BE2C (cell line): ENCODE results near the gene AUTS2.
A peak's percentile ranks its signal among the peaks of the same experiment; 100 is the strongest.

Experiments used
- DNase-seq: peaks from one replicate; pipeline ENCODE4 v3.0.0-alpha.2; 2020
- H3K27me3 ChIP-seq: fragments of 250-450 bp; sonication (Bioruptor Pico); 2 replicates; pipeline ENCODE4 v1.5.1; 2020; ENCODE audit warnings: mild to moderate bottlenecking
- H3K36me3 ChIP-seq: fragments of 250-450 bp; sonication (Bioruptor Pico); 2 replicates; pipeline ENCODE4 v1.5.1; 2020; ENCODE audit warnings: mild to moderate bottlenecking
- H3K4me1 ChIP-seq: fragments of 250-450 bp; sonication (Bioruptor Pico); 2 replicates; pipeline ENCODE4 v1.5.1; 2020
- H3K4me3 ChIP-seq: 2 replicates; pipeline ENCODE4 v1.5.1; 2011; ENCODE audit warnings: low read depth, low read length
- H3K9me3 ChIP-seq: fragments of 250-450 bp; sonication (Bioruptor Pico); 2 replicates; pipeline ENCODE4 v1.5.1; 2020
- TF ChIP-seq, protein P1 (sequence below): IDR thresholded peaks from 2 replicates; pipeline ENCODE4 v1.5.1; 2012; ENCODE audit warnings: mild to moderate bottlenecking, low read depth, low read length

Gene AUTS2

DNA sequence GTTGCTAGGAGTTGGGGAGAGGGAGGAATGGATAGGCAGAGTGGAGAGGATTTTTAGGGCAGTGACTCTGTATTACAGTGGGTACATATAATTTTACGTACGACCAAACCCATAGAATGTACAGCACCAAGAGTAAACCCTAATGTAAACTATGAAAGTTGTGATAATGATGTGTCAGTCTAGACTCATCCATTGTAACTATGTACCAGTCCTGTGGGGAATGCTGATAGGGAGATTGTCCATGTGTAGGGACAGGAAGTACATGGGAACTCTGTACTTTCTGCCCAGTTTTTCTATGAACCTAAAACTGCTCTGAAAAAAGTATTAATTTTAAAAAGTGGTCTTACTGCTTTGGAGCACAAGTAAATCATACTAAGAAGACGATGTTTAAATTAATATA is 441.8 kb downstream of the AUTS2 start:
- H3K4me1 ChIP-seq: peaks cover 32% of the 10 kb centered on the region
- H3K9me3 ChIP-seq: no peaks in the 10 kb centered on the region
- no peak for DNase-seq
- no peaks in the 10 kb centered on the region for H3K36me3 ChIP-seq
- no peak overlapping the region for H3K4me3 ChIP-seq
- TF ChIP-seq, protein P1, sequence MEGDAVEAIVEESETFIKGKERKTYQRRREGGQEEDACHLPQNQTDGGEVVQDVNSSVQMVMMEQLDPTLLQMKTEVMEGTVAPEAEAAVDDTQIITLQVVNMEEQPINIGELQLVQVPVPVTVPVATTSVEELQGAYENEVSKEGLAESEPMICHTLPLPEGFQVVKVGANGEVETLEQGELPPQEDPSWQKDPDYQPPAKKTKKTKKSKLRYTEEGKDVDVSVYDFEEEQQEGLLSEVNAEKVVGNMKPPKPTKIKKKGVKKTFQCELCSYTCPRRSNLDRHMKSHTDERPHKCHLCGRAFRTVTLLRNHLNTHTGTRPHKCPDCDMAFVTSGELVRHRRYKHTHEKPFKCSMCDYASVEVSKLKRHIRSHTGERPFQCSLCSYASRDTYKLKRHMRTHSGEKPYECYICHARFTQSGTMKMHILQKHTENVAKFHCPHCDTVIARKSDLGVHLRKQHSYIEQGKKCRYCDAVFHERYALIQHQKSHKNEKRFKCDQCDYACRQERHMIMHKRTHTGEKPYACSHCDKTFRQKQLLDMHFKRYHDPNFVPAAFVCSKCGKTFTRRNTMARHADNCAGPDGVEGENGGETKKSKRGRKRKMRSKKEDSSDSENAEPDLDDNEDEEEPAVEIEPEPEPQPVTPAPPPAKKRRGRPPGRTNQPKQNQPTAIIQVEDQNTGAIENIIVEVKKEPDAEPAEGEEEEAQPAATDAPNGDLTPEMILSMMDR: no peak
- no peaks in the 10 kb centered on the region for H3K27me3 ChIP-seq

DNA sequence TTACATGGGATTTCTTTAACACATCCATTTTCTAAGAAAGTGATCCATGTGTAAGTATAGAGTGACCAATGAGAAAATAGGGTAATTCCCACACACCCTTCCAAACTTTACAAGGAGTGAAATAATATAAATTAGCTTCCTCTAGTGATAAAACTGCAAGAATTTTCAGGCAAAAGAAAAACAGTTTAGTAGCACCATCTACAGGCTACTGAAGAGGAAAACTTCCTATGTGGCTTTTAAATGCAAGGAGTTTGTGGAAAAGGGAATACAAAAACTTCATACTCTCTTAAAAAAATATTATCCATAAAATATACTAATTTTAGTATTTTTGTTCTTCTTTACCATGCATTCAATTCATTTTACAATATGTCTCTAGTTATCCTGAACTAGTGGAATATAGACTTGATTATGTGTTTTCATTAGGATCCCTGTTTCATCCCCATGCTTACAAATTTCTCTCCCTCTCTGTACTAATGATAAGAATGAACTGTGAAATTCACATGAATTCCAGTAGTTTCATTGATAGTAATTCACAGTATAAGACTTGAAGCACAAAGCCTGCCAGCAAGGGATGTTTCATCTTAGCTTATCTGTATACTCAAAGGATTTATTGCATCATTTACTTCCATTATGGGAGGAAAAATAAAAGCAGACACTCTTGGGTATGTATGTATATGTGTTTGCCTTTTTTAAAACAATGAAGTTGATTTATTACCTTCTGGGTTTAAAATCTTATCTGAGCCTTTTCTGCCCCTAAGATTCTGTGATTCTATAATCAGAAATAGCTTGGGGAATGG is 442.9 kb downstream of the AUTS2 start:
- H3K36me3 ChIP-seq: no peaks in the 10 kb centered on the region
- peaks cover 32% of the 10 kb centered on the region for H3K4me1 ChIP-seq
- H3K27me3 ChIP-seq: no peaks in the 10 kb centered on the region
- TF ChIP-seq, protein P1: peak; percentile 58
- no peaks in the 10 kb centered on the region for H3K9me3 ChIP-seq
- no peak overlapping the region for H3K4me3 ChIP-seq
- no peak for DNase-seq

GRCh38 chr7:70042533-70042932 is 444.3 kb downstream of the AUTS2 start:
- Histone ChIP-seq H3K4me1 (peaks cover 32% of the 10 kb centered on the region), H3K9me3 (no peaks in the 10 kb centered on the region), H3K4me3 (no peak overlapping the region), H3K36me3 (no peaks in the 10 kb centered on the region), H3K27me3 (no peaks in the 10 kb centered on the region)
- no peak for DNase-seq
- TF ChIP-seq, protein P1: peak; percentile 55

GRCh38 chr7:70043015-70043538 is 444.8 kb downstream of the AUTS2 start:
- H3K36me3 ChIP-seq: no peaks in the 10 kb centered on the region
- H3K4me3 ChIP-seq: no peak overlapping the region
- no peak for DNase-seq
- TF ChIP-seq, protein P1: no peak
- no peaks in the 10 kb centered on the region for H3K27me3 ChIP-seq
- H3K9me3 ChIP-seq: no peaks in the 10 kb centered on the region
- H3K4me1 ChIP-seq: peaks cover 32% of the 10 kb centered on the region

GRCh38 chr7:70044064-70044463 is 445.8 kb downstream of the AUTS2 start:
- no peaks in the 10 kb centered on the region for H3K27me3 ChIP-seq
- no peak overlapping the region for H3K4me3 ChIP-seq
- TF ChIP-seq, protein P1: no peak
- peaks cover 32% of the 10 kb centered on the region for H3K4me1 ChIP-seq
- no peaks in the 10 kb centered on the region for H3K9me3 ChIP-seq
- H3K36me3 ChIP-seq: no peaks in the 10 kb centered on the region
- DNase-seq: peak; percentile 53

- TF ChIP-seq, protein P1: no peak
- no peak for DNase-seq
These were observed 446.2 kb downstream of the AUTS2 start for GRCh38 chr7:70044525-70044924.

More at GRCh38 chr7:70044525-70044924, 446.2 kb downstream of the AUTS2 start:
- Histone ChIP-seq H3K9me3 (no peaks in the 10 kb centered on the region), H3K4me1 (peaks cover 32% of the 10 kb centered on the region), H3K36me3 (no peaks in the 10 kb centered on the region), H3K27me3 (no peaks in the 10 kb centered on the region), H3K4me3 (no peak overlapping the region)
